NCI-H526 treated with DMSO at 0.1 percent for 48 hours (cell line): ENCODE results near the gene COPE.
A peak's percentile ranks its signal among the peaks of the same experiment; 100 is the strongest.

Experiments
- DNase-seq: peaks from one replicate; lab custom pipeline; 2025; lab: John Stamatoyannopoulos, UW

Gene COPE

GRCh38 chr19:18894254-18895037, 24.7 kb downstream of the COPE start:
- DNase-seq, result no peak

GRCh38 chr19:18893587-18894253, 25.5 kb downstream of the COPE start:
- DNase-seq, result no peak

DNA sequence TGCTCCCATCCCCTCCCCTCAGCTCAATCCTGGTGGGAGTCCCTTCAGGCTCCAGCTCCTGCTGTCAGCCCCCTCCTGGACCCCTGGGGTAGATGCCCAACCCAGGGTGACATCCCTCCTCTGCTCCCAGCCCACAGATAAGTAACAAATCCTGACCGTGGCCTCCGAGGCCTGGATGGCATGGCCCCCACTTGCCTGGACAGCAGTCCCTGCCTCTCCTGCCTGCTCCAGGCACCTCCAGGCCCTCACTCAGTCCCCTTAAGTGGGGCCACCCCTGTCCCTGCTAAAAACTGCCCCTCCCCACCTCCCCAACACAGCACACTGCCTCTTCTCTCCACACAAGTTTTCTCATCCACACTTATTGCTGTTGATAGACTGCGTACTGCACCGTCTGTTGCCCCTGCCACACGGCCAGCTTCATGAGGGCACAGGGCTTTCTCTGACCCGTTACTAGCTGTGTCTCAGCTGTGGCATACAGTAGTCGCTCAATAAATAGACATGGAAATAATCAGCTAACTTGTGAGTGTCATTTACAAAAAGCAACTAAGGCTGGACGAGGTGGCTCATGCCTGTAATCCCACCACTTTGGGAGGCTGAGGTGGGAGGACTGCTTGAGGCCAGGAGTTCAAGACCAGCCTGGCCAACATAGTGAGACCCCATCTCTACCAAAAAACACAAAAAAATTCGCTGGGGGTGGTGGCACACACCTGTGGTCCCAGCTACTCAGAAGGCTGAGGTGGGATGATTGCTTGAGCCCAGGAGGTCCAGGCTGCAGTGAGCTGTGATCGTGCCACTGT, 29.0 kb downstream of the COPE start:
- DNase-seq, result no peak

DNA sequence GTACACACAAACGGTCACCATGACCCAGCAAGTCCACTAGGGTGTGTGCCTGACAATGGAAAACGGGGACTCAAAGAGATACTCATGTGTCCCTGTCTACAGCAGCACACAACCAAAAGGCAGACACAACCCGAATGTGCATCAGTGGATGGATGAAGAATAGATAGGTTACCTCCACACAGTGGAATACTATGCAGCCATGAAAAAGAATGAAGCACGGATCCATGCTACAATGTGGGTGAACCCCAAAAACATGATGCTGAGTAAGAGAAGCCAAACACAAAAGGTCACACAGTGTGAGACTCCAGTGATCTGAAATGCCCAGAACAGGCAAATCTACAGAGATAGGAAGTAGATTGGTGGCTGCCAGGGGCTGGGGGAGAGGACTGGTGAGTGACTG, 32.2 kb downstream of the COPE start:
- no peak for DNase-seq

DNA sequence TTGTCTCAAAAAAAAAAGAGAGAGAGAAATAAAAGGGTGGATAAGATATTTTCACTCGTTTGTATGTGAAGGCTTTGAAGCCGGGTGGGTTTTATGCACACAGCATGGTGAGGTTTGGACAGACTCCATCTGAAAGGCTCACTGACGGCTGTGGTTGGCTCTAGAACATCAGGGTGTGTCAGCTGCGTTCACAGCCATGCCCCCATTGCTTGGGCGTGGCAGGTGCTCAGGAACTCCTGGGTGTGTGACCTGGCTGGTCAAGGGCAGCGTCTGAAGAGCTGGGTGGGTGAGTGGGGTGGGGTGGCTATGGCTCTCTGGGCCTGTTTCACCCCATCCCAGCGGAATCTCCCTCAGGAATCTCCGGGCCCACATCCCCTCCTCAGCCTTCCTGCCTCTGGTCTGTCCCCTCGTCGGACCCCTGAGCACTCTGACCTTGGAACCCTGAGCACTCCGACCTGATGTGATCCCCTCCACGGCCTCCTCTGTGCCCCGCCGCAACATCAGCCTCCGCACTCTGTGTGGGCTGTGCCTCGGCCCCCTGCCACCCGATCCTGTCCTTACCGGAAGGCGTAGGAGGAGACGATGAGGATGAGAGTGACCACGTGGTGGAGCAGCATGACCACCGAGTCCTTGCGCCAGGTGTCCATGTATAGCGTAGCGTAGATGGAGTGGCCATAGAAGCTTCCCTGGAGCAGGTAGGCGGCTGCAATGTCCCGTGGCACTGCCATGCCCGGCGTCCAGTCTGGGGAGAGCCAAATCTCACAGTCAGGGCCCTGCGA, 35.5 kb downstream of the COPE start:
- no peak for DNase-seq

GRCh38 chr19:18881491-18881890, 37.7 kb downstream of the COPE start:
- no peak for DNase-seq

GRCh38 chr19:18879579-18880373, 39.4 kb downstream of the COPE start:
- DNase-seq, result peak; percentile 52

- no peak for DNase-seq
Measured at GRCh38 chr19:18878858-18879578, 40.2 kb downstream of the COPE start.

- DNase-seq, result no peak
Measured at GRCh38 chr19:18878058-18878797, 41.0 kb downstream of the COPE start.

GRCh38 chr19:18876865-18877264, 42.3 kb downstream of the COPE start:
- DNase-seq, result no peak

- no peak for DNase-seq
Measured at GRCh38 chr19:18875726-18876125, 43.5 kb downstream of the COPE start.

GRCh38 chr19:18871543-18871942, 47.6 kb downstream of the COPE start:
- no peak for DNase-seq

DNA sequence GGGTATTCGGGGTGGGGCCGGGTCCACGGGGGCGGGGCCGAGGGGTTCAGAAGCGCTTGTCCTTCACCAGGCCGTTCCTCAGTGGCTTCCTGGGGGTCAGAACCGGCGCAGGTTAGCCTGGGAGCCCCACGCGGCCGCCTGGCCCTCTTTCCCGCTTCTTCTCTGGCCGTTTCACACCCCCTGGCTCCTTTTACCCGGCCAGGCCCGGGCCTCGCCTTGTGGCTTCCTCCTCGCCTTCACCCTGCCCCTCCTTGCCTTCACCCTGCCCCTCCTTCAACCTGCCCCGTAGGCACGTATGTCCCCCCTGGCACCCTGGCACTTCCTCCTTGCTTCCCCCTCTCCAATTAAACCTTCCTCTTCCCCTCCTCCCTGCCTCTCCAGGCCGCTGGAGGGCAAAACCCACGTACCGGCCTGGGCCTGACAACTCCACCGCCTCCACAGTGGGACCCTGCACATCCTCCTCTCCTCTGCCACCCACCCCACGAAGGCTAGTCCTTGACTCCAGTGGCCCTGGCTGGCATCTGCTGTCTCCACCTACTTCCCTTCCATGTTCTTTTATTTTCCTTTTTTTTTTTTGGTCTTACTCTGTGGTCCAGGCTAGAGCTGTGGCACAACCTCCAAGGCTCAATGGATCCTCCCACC, 48.5 kb downstream of the COPE start:
- DNase-seq, result no peak

DNA sequence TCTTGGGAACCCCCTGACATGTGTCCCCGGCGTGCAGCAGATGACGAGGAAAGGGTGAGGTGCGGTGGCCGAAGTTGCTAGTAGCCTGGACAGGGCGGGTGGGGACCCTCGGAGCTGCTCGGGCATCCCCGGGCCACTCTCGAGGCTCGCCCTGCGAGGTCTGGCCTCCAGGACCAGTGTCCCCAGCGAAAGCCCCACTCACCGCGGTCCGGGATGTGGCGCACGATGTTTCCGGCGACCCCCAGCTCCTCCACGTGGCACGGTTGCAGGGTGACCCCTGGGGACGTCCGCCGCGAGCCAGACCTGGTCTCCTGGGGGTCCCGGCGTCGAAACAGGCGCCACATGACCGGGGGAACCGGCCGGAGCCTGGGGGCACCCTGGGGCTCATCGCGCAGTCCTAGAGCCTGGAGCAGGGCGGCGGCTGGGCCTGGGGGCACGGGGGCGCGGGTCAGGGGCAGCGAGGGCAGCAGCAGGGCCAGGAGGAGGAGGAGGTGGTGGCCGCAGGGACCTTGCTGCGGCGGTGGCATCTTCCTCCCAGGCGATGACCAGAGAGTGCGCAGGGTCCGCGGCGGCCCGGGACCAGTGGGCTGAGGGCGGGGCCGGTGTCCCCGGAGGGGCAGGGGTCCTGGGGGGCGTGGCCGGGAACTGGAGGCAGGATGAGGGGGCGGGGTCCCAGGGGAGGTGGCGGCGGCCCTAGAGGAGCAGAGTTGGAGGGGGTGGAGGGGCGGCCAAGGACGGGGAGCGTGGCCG, 49.2 kb downstream of the COPE start:
- DNase-seq, result no peak

DNA sequence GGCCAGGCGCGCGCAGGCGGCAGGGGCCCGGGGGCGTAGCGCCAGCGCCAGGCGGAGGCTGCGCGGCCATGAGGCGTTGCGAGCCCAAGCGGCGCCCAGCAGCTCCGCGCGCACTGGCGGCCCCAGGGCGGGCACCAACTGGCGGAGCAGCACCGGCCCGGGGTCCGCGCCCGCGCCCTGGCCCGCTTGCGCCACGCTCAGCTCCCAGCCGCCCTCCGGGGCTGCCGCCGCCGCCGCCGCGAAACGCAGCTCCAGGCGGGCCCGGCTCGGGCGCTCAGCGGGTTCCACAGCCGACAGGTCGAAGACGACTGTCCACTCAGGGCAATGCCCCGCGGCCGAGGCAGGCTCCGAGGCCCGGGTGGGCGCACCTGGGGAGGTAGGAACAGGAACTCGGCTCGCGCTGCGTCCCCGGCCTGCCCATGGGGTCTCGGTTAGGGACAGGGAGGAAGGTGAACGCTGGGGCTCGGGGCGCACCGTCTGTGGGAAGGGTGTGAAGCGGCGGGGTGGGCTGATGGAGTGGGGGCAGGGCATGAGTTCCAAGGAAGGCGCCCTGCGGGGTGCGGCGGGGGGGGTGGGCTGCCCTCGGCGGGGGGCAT, 50.1 kb downstream of the COPE start:
- no peak for DNase-seq

- DNase-seq, result no peak
Measured at GRCh38 chr19:18868380-18869022, 50.7 kb downstream of the COPE start.

DNA sequence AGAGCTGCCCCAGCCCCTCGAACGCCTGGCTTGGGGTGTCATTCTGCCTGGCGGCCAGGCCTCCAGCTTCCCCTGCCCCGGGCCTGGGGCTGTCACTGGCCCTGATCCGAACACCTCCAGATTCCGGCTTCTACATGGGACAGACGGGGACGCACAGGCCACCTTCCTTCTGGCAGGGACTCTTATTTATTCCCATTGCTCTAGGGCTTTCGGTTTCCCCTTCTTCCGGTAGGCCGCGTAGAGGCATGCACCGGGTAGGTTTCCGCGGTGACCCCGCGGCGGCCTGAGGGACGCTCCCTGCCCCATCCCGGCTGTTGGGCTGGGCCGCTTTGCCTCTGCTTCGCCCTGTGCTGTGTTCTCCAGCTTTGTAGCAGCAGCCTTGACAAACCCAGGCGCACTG, 51.4 kb downstream of the COPE start:
- no peak for DNase-seq

GRCh38 chr19:18867199-18867598, 52.0 kb downstream of the COPE start:
- DNase-seq, result no peak
